Liver (tissue), 9 donors: Measurements from ENCODE around the gene C1QTNF3. TPM values are rescaled to one million over a fixed set of nuclear protein-coding genes. Genes with fewer than 3 reads are reported as not detected.

ENCODE experiments used
- DNase-seq: peaks from one replicate; pipeline ENCODE4 v3.0.0-alpha.2; 2017; ENCODE audit warnings: low spot score
- H3K27ac ChIP-seq, 2 donors: one replicate each; pipeline ENCODE4 v1.7.0; 2013; ENCODE audit warnings: inconsistent platforms in 2 of 2, low read length in 2 of 2, control low read depth in 1 of 2, low read depth in 1 of 2, mild to moderate bottlenecking in 1 of 2
- H3K27me3 ChIP-seq, 4 donors: one replicate each; pipeline versions ENCODE4 v1.6.1 to v1.7.0; 2013; ENCODE audit warnings: low read length in 3 of 4, inconsistent platforms in 1 of 4, mild to moderate bottlenecking in 1 of 4, moderate library complexity in 1 of 4; ENCODE audit not compliant: control insufficient read depth in 4 of 4, insufficient read depth in 4 of 4
- H3K36me3 ChIP-seq, 4 donors: one replicate each; pipeline versions ENCODE4 v1.6.1 to v1.7.0; 2013; ENCODE audit warnings: low read length in 3 of 4, mild to moderate bottlenecking in 3 of 4, low read depth in 1 of 4, moderate library complexity in 1 of 4; ENCODE audit not compliant: control insufficient read depth in 4 of 4, insufficient read depth in 3 of 4
- H3K4me1 ChIP-seq, 4 donors: one replicate each; pipeline versions ENCODE4 v1.6.1 to v1.7.0; 2013; ENCODE audit warnings: low read length in 3 of 4, mild to moderate bottlenecking in 3 of 4, moderate library complexity in 1 of 4; ENCODE audit not compliant: control insufficient read depth in 4 of 4, insufficient read depth in 4 of 4
- H3K4me3 ChIP-seq, 3 donors: one replicate each; pipeline versions ENCODE4 v1.6.1 to v1.7.0; 2013; ENCODE audit warnings: low read length in 3 of 3, control low read depth in 1 of 3, low read depth in 1 of 3, mild to moderate bottlenecking in 1 of 3
- H3K9ac ChIP-seq, 2 donors: one replicate each; pipeline ENCODE4 v1.7.0; 2013; ENCODE audit warnings: low read length in 2 of 2, mild to moderate bottlenecking in 2 of 2, moderate library complexity in 2 of 2, control low read depth in 1 of 2, low read depth in 1 of 2
- H3K9me3 ChIP-seq, 4 donors: one replicate each; pipeline versions ENCODE4 v1.6.1 to v1.7.0; 2013; ENCODE audit warnings: low read length in 3 of 4; ENCODE audit not compliant: control insufficient read depth in 4 of 4
- ATF3 ChIP-seq: IDR thresholded peaks from 2 replicates; pipeline ENCODE4 v1.6.1; 2016; ENCODE audit warnings: antibody characterized with exemption
- EGR1 ChIP-seq, 2 donors: IDR thresholded peaks; 2 replicates each; pipeline ENCODE4 v1.6.1; 2016 to 2018; ENCODE audit warnings: antibody characterized with exemption in 2 of 2, low read depth in 2 of 2
- FOXA1 ChIP-seq: IDR thresholded peaks from 2 replicates; pipeline ENCODE4 v1.6.1; 2016; ENCODE audit warnings: antibody characterized with exemption
- FOXA2 ChIP-seq: IDR thresholded peaks from 2 replicates; pipeline ENCODE4 v1.6.1; 2016; ENCODE audit warnings: antibody characterized with exemption
- GABPA ChIP-seq, 2 donors: IDR thresholded peaks in 1 of 2; conservative IDR thresholded peaks in 1 of 2; 2 replicates each; pipeline ENCODE4 v1.6.1; 2016; ENCODE audit warnings: antibody characterized with exemption in 2 of 2, mild to moderate bottlenecking in 1 of 2, moderate library complexity in 1 of 2
- HNF4A ChIP-seq, 2 donors: conservative IDR thresholded peaks; 2 replicates each; pipeline ENCODE4 v1.6.1; 2016; ENCODE audit warnings: antibody characterized with exemption in 2 of 2, mild to moderate bottlenecking in 2 of 2
- HNF4G ChIP-seq: IDR thresholded peaks from 2 replicates; pipeline ENCODE4 v1.6.1; 2016; ENCODE audit warnings: antibody characterized with exemption
- JUND ChIP-seq, 2 donors: IDR thresholded peaks; 2 replicates each; pipeline ENCODE4 v1.6.1; 2016; ENCODE audit warnings: antibody characterized with exemption in 2 of 2
- MAX ChIP-seq: IDR thresholded peaks from 2 replicates; pipeline ENCODE4 v1.6.1; 2016; ENCODE audit warnings: antibody characterized with exemption
- NR2F2 ChIP-seq: IDR thresholded peaks from 2 replicates; pipeline ENCODE4 v1.6.1; 2016; ENCODE audit warnings: antibody characterized with exemption
- RAD21 ChIP-seq, 2 donors: IDR thresholded peaks; 2 replicates each; pipeline ENCODE4 v1.6.1; 2016; ENCODE audit warnings: antibody characterized with exemption in 2 of 2, mild to moderate bottlenecking in 2 of 2
- RXRA ChIP-seq, 2 donors: IDR thresholded peaks; 2 replicates each; pipeline ENCODE4 v1.6.1; 2017 to 2018; ENCODE audit warnings: antibody characterized with exemption in 2 of 2, mild to moderate bottlenecking in 1 of 2
- SP1 ChIP-seq: IDR thresholded peaks from 2 replicates; pipeline ENCODE4 v1.6.1; 2018; ENCODE audit warnings: antibody characterized with exemption, mild to moderate bottlenecking
- TAF1 ChIP-seq: conservative IDR thresholded peaks from 2 replicates; pipeline ENCODE4 v1.6.1; 2016; ENCODE audit warnings: antibody characterized with exemption, mild to moderate bottlenecking
- YY1 ChIP-seq: IDR thresholded peaks from 2 replicates; pipeline ENCODE4 v1.6.1; 2016; ENCODE audit warnings: antibody characterized with exemption, mild to moderate bottlenecking
- ZBTB33 ChIP-seq: IDR thresholded peaks from 2 replicates; pipeline ENCODE4 v1.6.1; 2016; ENCODE audit warnings: antibody characterized with exemption
- WGBS: extraction: QIAGEN DNeasy Blood & Tissue Kit; methylation state at CpG from one replicate; pipeline ENCODE4 v1.1.7; 2013; 5-methylcytosine and 5-hydroxymethylcytosine counted together
- polyA plus RNA-seq, 2 donors: library from polyadenylated mRNA; stranded (reverse) in 1 of 2; unstranded in 1 of 2; fragments of 200-250 nt in 1 of 2; fragments of >200 nt in 1 of 2; fragmentation: Nextera tagmentation in 1 of 2; extraction: Ambion mirVana in 1 of 2; gene quantifications; one replicate each; pipeline versions ENCODE4 v1.2.1 to v1.2.3, GENCODE V29; 2013 to 2015
- total RNA-seq, 2 donors: library from RNA; depleted of rRNA; stranded (reverse); fragments of >200 nt; gene quantifications; one replicate each; pipeline ENCODE4 v1.2.3, GENCODE V29; 2014
- TF ChIP-seq, protein P1 (sequence below): IDR thresholded peaks from 2 replicates; pipeline ENCODE4 v1.6.1; 2016; ENCODE audit warnings: antibody characterized with exemption, mild to moderate bottlenecking
- donor health status: healthy.
- donor health status: healthy.
- donor health status: healthy.
- donor health status: healthy.
- donor health status: healthy.

The C1QTNF3 gene
- total and polyA plus RNA-seq, 4 donors, result 0.81 to 6.2 (median 2.5) TPM

- peak; percentile 84 for TF ChIP-seq ZBTB33
- peak; percentile 92 for TF ChIP-seq SP1
- TF ChIP-seq YY1, result peak; percentile 69
- TF ChIP-seq MAX, result peak; percentile 39
- no peak for TF ChIP-seq EGR1 (IDR thresholded peaks at IDR 0.05; ENCODE audit: low read depth in 2 of 2)
- TF ChIP-seq RAD21 (IDR thresholded peaks at IDR 0.05), result peak; percentile 56 to 58
- TF ChIP-seq HNF4A (conservative IDR thresholded peaks at IDR 0.05), result peak; percentile 96 to 97
- peak; percentile 49 for TF ChIP-seq FOXA1
- peak; percentile 64 for TF ChIP-seq ATF3
Measured at GRCh38 chr5:34061993-34062392, 19.0 kb upstream of the C1QTNF3 start (continued).

DNA sequence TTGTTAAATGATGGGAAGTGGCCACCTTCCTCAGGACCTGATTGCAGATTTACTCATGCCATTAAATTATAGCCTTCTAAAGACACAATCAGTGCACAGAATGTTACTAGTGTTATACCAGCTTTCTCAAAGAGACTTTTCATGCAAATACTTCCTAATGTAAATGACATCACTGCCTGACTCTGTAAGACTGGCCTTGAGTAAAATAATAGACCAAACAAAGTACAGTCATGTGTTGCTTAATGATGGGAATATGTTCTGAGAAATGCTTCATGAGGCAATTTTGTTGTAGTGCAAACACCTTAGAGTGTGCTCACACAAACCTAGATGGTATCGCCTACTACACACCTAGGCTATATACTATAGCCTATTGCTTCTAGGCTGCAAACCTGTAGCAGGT is 17.0 kb upstream of the C1QTNF3 start:
- Histone ChIP-seq H3K9ac (no peak overlapping the region), H3K4me3 (no peak overlapping the region), H3K36me3 (no peaks in the 10 kb centered on the region), H3K27me3 (no peaks in the 10 kb centered on the region), H3K9me3 (no peaks in the 10 kb centered on the region), H3K4me1 (peaks cover 10 to 57% (median 47%) of the 10 kb centered on the region in 4 donors), H3K27ac (no peak overlapping the region)
- DNase-seq, result no peak
- TF ChIP-seq GABPA (IDR thresholded peaks at IDR 0.05 in 1 of 2, conservative IDR thresholded peaks at IDR 0.05 in 1 of 2) (no peak), SP1 (no peak), RXRA (IDR thresholded peaks at IDR 0.05) (no peak), HNF4G (no peak), EGR1 (IDR thresholded peaks at IDR 0.05; ENCODE audit: low read depth in 2 of 2) (no peak), HNF4A (conservative IDR thresholded peaks at IDR 0.05) (no peak), ZBTB33 (no peak), NR2F2 (no peak), ATF3 (no peak)
- WGBS, result 97% methylated on average over 1 of the region's 1 CpG

- 44% methylated on average over 2 of the region's 2 CpGs for WGBS
- H3K4me1 ChIP-seq, result peaks cover 7 to 57% (median 47%) of the 10 kb centered on the region in 4 donors
- no peak overlapping the region for H3K4me3 ChIP-seq
- H3K9me3 ChIP-seq, result no peaks in the 10 kb centered on the region
- no peaks in the 10 kb centered on the region for H3K27me3 ChIP-seq
- DNase-seq, result no peak
- no peaks in the 10 kb centered on the region for H3K36me3 ChIP-seq
- H3K9ac ChIP-seq, result no peak overlapping the region
- peak overlapping the region; percentile 10 to 62 for H3K27ac ChIP-seq
- no peak for TF ChIP-seq FOXA1
- peak; percentile 43 for TF ChIP-seq MAX
- TF ChIP-seq RAD21 (IDR thresholded peaks at IDR 0.05), result peak; percentile 25 to 48
- TF ChIP-seq, protein P1, sequence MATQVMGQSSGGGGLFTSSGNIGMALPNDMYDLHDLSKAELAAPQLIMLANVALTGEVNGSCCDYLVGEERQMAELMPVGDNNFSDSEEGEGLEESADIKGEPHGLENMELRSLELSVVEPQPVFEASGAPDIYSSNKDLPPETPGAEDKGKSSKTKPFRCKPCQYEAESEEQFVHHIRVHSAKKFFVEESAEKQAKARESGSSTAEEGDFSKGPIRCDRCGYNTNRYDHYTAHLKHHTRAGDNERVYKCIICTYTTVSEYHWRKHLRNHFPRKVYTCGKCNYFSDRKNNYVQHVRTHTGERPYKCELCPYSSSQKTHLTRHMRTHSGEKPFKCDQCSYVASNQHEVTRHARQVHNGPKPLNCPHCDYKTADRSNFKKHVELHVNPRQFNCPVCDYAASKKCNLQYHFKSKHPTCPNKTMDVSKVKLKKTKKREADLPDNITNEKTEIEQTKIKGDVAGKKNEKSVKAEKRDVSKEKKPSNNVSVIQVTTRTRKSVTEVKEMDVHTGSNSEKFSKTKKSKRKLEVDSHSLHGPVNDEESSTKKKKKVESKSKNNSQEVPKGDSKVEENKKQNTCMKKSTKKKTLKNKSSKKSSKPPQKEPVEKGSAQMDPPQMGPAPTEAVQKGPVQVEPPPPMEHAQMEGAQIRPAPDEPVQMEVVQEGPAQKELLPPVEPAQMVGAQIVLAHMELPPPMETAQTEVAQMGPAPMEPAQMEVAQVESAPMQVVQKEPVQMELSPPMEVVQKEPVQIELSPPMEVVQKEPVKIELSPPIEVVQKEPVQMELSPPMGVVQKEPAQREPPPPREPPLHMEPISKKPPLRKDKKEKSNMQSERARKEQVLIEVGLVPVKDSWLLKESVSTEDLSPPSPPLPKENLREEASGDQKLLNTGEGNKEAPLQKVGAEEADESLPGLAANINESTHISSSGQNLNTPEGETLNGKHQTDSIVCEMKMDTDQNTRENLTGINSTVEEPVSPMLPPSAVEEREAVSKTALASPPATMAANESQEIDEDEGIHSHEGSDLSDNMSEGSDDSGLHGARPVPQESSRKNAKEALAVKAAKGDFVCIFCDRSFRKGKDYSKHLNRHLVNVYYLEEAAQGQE, result peak; percentile 43
- TF ChIP-seq ZBTB33, result peak; percentile 23
- TF ChIP-seq FOXA2, result peak; percentile 20
- no peak for TF ChIP-seq HNF4G
- TF ChIP-seq YY1, result peak; percentile 57
- TF ChIP-seq GABPA (IDR thresholded peaks at IDR 0.05 in 1 of 2, conservative IDR thresholded peaks at IDR 0.05 in 1 of 2), result no peak
- peak; percentile 50 to 89 for TF ChIP-seq RXRA (IDR thresholded peaks at IDR 0.05)
- no peak for TF ChIP-seq TAF1
- peak; percentile 61 for TF ChIP-seq SP1
- no peak for TF ChIP-seq NR2F2
- TF ChIP-seq JUND (IDR thresholded peaks at IDR 0.05), result peak in 1 of 2 donors; percentile 36
- peak; percentile 72 to 83 for TF ChIP-seq HNF4A (conservative IDR thresholded peaks at IDR 0.05)
Measured at GRCh38 chr5:34058532-34058931, 15.5 kb upstream of the C1QTNF3 start.
